Body of pancreas (tissue), 4 donors: ENCODE data around the gene SPTB. TPM values are rescaled to one million over a fixed set of nuclear protein-coding genes. Genes with fewer than 3 reads are reported as not detected.

Experiments
- ATAC-seq: fragments of 150-250 bp; one replicate; pipeline ENCODE4 v1.9.1; 2016
- DNase-seq, 4 donors: peaks; one replicate each; pipeline ENCODE4 v3.0.0-alpha.2; 2019
- H3K27ac ChIP-seq, 4 donors: fragments of 200-600 bp; sonication (generic); 1 replicate in 3 of 4; 2 replicates in 1 of 4; pipeline versions ENCODE4 v1.5.1 to v1.6.1; 2016 to 2019; ENCODE audit warnings: mild to moderate bottlenecking in 1 of 4, mixed read lengths in 1 of 4, moderate library complexity in 1 of 4
- H3K27me3 ChIP-seq, 2 donors: fragments of 200-600 bp; sonication (generic); one replicate each; pipeline ENCODE4 v1.6.0; 2016; ENCODE audit warnings: mild to moderate bottlenecking in 1 of 2
- H3K36me3 ChIP-seq, 2 donors: fragments of 200-600 bp; sonication (generic); replicated peaks in 1 of 2; 2 replicates each; pipeline ENCODE4 v1.5.1; 2016; ENCODE audit warnings: low read depth in 2 of 2; ENCODE audit not compliant: insufficient read depth in 1 of 2
- H3K4me1 ChIP-seq: fragments of 200-600 bp; sonication (generic); one replicate; pipeline ENCODE4 v1.6.0; 2016
- H3K4me3 ChIP-seq, 2 donors: fragments of 200-600 bp; sonication (generic); 1 replicate in 1 of 2; 2 replicates in 1 of 2; pipeline ENCODE4 v1.5.1; 2016 to 2019
- H3K9me3 ChIP-seq, 3 donors: fragments of 200-600 bp; sonication (generic); 1 replicate in 2 of 3; 2 replicates in 1 of 3; pipeline ENCODE4 v1.5.1; 2016
- CTCF ChIP-seq, 7 experiments: fragments of 450-650 bp in 4 of 7; fragments of 200-600 bp in 3 of 7; sonication (generic) in 3 of 7; IDR thresholded peaks; one replicate each; pipeline ENCODE4 v1.5.1; 2016 to 2019; ENCODE audit warnings: antibody characterized with exemption in 7 of 7
- POLR2A ChIP-seq, 3 donors: fragments of 450-650 bp; IDR thresholded peaks; one replicate each; pipeline ENCODE4 v1.6.1; 2016; ENCODE audit warnings: antibody characterized with exemption in 3 of 3, mild to moderate bottlenecking in 2 of 3
- WGBS, 2 donors: methylation state at CpG; one replicate each; pipeline ENCODE4 v1.1.5; 2017; 5-methylcytosine and 5-hydroxymethylcytosine counted together
- intact Hi-C: fragments of 100-400 bp; cut with DNase I; formaldehyde crosslinking; loops from one replicate; pipeline ENCODE4 v1.15.1; 2023
- total RNA-seq, 2 donors: library from RNA; depleted of rRNA; stranded (reverse); fragments of >200 nt; gene quantifications; one replicate each; pipeline ENCODE4 v1.1.0, GENCODE V29; 2016

Gene SPTB
- total RNA-seq, 2 donors from 2014 or later, result 3.4 to 8.6 TPM

GRCh38 chr14:64753999-64754398 is 125.7 kb downstream of the SPTB start:
- Histone ChIP-seq H3K4me1 (peaks cover 31% of the 10 kb centered on the region), H3K9me3 (no peaks in the 10 kb centered on the region), H3K36me3 (no peaks in the 10 kb centered on the region), H3K27me3 (no peaks in the 10 kb centered on the region), H3K4me3 (no peak overlapping the region), H3K27ac (no peak overlapping the region)
- DNase-seq (no peak), ATAC-seq (no peak)
- 85 to 93% methylated on average over 2 to 4 of the region's 4 CpGs for WGBS, 2 donors
- intact Hi-C loops, result no loop called here
- TF ChIP-seq POLR2A (IDR thresholded peaks at IDR 0.05) (no peak), CTCF (IDR thresholded peaks at IDR 0.05) (no peak)

- DNase-seq (no peak), ATAC-seq (no peak)
- Histone ChIP-seq H3K4me1 (peaks cover 24% of the 10 kb centered on the region), H3K36me3 (no peaks in the 10 kb centered on the region), H3K27ac (no peak overlapping the region), H3K4me3 (no peak overlapping the region), H3K27me3 (no peaks in the 10 kb centered on the region), H3K9me3 (no peaks in the 10 kb centered on the region)
- no peak for TF ChIP-seq CTCF (IDR thresholded peaks at IDR 0.05)
- no peak for TF ChIP-seq POLR2A (IDR thresholded peaks at IDR 0.05)
- intact Hi-C loops, result no loop called here
- WGBS, 2 donors, result 67 to 93% methylated on average over 1 to 7 of the region's 13 CpGs
These were observed 126.3 kb downstream of the SPTB start for GRCh38 chr14:64753374-64753773.

- Histone ChIP-seq H3K9me3 (no peaks in the 10 kb centered on the region), H3K36me3 (peaks cover 0 to 4% of the 10 kb centered on the region in 2 donors), H3K4me1 (peaks cover 20% of the 10 kb centered on the region), H3K27ac (no peak overlapping the region), H3K4me3 (no peak overlapping the region), H3K27me3 (no peaks in the 10 kb centered on the region)
- ATAC-seq (no peak), DNase-seq (no peak)
- intact Hi-C loops, result no loop called here
- WGBS, 2 donors, result 91 to 98% methylated on average over 5 to 6 of the region's 6 CpGs
- TF ChIP-seq CTCF (IDR thresholded peaks at IDR 0.05) (no peak), POLR2A (IDR thresholded peaks at IDR 0.05) (no peak)
These were observed 126.8 kb downstream of the SPTB start for GRCh38 chr14:64752909-64753308.

- no peaks in the 10 kb centered on the region for H3K9me3 ChIP-seq
- H3K4me1 ChIP-seq, result no peaks in the 10 kb centered on the region
- no peak overlapping the region for H3K4me3 ChIP-seq
- ATAC-seq, result no peak
- TF ChIP-seq CTCF (IDR thresholded peaks at IDR 0.05) (no peak), POLR2A (IDR thresholded peaks at IDR 0.05) (no peak)
- DNase-seq, result no peak
- 95% methylated on average over 24 to 51 of the region's 51 CpGs for WGBS, 2 donors
- intact Hi-C loops, result no loop called here
- H3K27ac ChIP-seq, result no peak overlapping the region
- peaks cover 0 to 13% of the 10 kb centered on the region in 2 donors for H3K36me3 ChIP-seq
- no peaks in the 10 kb centered on the region for H3K27me3 ChIP-seq
These were observed 130.6 kb downstream of the SPTB start for GRCh38 chr14:64748995-64749714.

- Histone ChIP-seq H3K36me3 (peaks cover 0 to 19% of the 10 kb centered on the region in 2 donors), H3K4me3 (no peak overlapping the region), H3K27ac (no peak overlapping the region), H3K4me1 (no peaks in the 10 kb centered on the region), H3K27me3 (no peaks in the 10 kb centered on the region), H3K9me3 (no peaks in the 10 kb centered on the region)
- TF ChIP-seq CTCF (IDR thresholded peaks at IDR 0.05) (no peak), POLR2A (IDR thresholded peaks at IDR 0.05) (no peak)
- intact Hi-C loops, result no loop called here
- 85 to 88% methylated on average over 4 to 6 of the region's 6 CpGs for WGBS, 2 donors
- DNase-seq, result no peak
- no peak for ATAC-seq
These were observed 131.2 kb downstream of the SPTB start for GRCh38 chr14:64748521-64748920.
